Gastroesophageal sphincter (tissue), 4 donors: ENCODE data around the gene DHCR24. TPM values are rescaled to one million over a fixed set of nuclear protein-coding genes. Genes with fewer than 3 reads are reported as not detected.
"Not testable (repeated sequence)": the region's sequence is repeated elsewhere in the genome, so short reads cannot be mapped to it uniquely, and the experiment has no call there.

Experiments used
- ATAC-seq: fragments of 150-250 bp; one replicate; pipeline ENCODE4 v1.9.1; 2016; ENCODE audit warnings: mild to moderate bottlenecking, moderate library complexity
- H3K27ac ChIP-seq, 4 donors: fragments of 200-600 bp; sonication (generic) in 3 of 4; 1 replicate in 3 of 4; 2 replicates in 1 of 4; pipeline ENCODE4 v1.5.1; 2016 to 2019
- H3K27me3 ChIP-seq: fragments of 200-600 bp; sonication (generic); one replicate; pipeline ENCODE4 v1.5.1; 2019
- H3K36me3 ChIP-seq, 2 donors: fragments of 200-600 bp; sonication (generic); one replicate each; pipeline ENCODE4 v1.5.1; 2019; ENCODE audit warnings: control low read depth in 1 of 2
- H3K4me1 ChIP-seq, 3 donors: fragments of 200-600 bp; sonication (generic); 1 replicate in 2 of 3; 2 replicates in 1 of 3; pipeline ENCODE4 v1.5.1; 2016 to 2019; ENCODE audit warnings: control low read depth in 2 of 3
- H3K4me3 ChIP-seq, 2 donors: fragments of 200-600 bp; sonication (generic); one replicate each; pipeline ENCODE4 v1.5.1; 2019; ENCODE audit warnings: mild to moderate bottlenecking in 1 of 2, moderate library complexity in 1 of 2
- H3K9me3 ChIP-seq, 3 donors: fragments of 200-600 bp; sonication (generic); one replicate each; pipeline ENCODE4 v1.5.1; 2017 to 2019; ENCODE audit warnings: control low read depth in 2 of 3
- EP300 ChIP-seq: sonication (generic); formaldehyde crosslinking; IDR thresholded peaks from one replicate; pipeline ENCODE4 v1.6.1; 2017; ENCODE audit warnings: antibody characterized with exemption, mild to moderate bottlenecking
- POLR2A ChIP-seq, 2 donors: fragments of 450-650 bp; IDR thresholded peaks; one replicate each; pipeline ENCODE4 v1.6.1; 2017; ENCODE audit warnings: antibody characterized with exemption in 2 of 2, mild to moderate bottlenecking in 2 of 2, moderate library complexity in 1 of 2
- POLR2AphosphoS5 ChIP-seq: sonication (generic); formaldehyde crosslinking; IDR thresholded peaks from one replicate; pipeline ENCODE4 v1.6.1; 2017; ENCODE audit warnings: antibody characterized with exemption
- WGBS, 2 donors: methylation state at CpG; one replicate each; pipeline ENCODE4 v1.1.5; 2018; ENCODE audit warnings: low coverage in 1 of 2; 5-methylcytosine and 5-hydroxymethylcytosine counted together
- total RNA-seq, 4 donors: library from RNA; depleted of rRNA; stranded (reverse); fragments of >200 nt; gene quantifications; one replicate each; pipeline ENCODE4 v1.1.0, GENCODE V29; 2016
- TF ChIP-seq, protein P1 (sequence below), 4 experiments: fragments of 200-600 bp in 2 of 4; fragments of 450-650 bp in 2 of 4; sonication (generic) in 1 of 4; IDR thresholded peaks; one replicate each; pipeline ENCODE4 v1.5.1; 2017 to 2019; ENCODE audit warnings: antibody characterized with exemption in 4 of 4, mild to moderate bottlenecking in 2 of 4, moderate library complexity in 2 of 4

The DHCR24 gene
- total RNA-seq = 10 to 100 TPM in 3 of 4 donors, 1 to 10 TPM in 1; 7.9 to 31.9 (median 15.9) TPM

DNA sequence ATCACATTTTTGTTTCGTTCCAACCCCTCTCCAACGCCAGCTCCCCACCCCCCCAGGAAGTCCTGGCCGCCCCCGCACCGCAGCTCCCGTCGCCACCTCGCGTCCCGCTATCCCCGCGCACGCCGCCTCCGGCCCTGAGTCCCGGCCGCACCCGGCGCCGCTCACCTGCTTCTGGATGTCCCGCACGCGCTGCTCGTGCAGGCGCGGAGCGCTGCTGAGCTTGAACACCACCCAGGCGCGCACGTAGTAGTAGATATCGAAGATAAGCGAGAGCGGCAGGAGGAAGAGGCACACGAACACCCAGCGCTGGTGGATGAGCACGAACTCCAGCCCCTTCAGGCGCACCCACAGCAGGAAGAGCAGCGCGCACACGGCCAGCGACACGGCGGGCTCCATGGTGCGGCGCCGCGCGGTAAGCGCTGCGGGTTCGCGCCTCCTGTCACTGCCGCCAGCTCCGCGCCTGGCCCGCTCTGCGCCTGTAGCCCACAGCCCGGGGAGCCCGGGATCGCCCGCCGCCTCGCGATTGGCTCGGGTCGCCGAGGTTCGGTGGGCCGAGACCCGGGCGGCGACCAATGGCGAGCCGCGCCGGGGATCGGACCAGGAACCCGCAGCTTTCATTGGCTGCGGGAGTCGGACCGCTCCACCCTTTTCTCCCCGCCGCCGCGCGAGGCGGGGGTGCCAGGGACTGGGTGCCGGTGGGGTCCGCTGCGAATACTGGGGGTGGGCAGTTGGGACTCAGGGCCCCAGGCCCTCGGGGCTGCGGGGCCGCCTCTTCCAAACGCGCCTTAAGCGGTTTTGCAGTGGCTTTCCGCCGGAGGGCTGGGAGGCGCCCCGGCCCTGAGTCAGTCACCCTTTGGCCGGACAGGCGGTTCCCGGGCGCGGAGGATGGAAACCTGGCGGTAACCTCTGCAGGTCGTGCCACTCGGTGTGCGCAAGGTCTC, at the start of gene DHCR24:
Gene DHCR24 (minus strand): TSS at position 472 of the 941 bp plus-strand sequence. CDS start 76 bp downstream, at position 396.
- peak within 1 kb of the TSS in 2 of 4 donors; percentile 57 to 61 for H3K27ac ChIP-seq
- H3K4me1 ChIP-seq = peaks cover 0 to 24% (median 6%) of the 10 kb centered on the region in 3 donors
- H3K9me3 ChIP-seq = no peaks in the 10 kb centered on the region
- peak; percentile 95 for ATAC-seq
- WGBS, 2 donors = no CpG with 5 or more reads among the region's 109 CpGs
- peak within 1 kb of the TSS; percentile 65 to 68 for H3K4me3 ChIP-seq
- TF ChIP-seq, protein P1, sequence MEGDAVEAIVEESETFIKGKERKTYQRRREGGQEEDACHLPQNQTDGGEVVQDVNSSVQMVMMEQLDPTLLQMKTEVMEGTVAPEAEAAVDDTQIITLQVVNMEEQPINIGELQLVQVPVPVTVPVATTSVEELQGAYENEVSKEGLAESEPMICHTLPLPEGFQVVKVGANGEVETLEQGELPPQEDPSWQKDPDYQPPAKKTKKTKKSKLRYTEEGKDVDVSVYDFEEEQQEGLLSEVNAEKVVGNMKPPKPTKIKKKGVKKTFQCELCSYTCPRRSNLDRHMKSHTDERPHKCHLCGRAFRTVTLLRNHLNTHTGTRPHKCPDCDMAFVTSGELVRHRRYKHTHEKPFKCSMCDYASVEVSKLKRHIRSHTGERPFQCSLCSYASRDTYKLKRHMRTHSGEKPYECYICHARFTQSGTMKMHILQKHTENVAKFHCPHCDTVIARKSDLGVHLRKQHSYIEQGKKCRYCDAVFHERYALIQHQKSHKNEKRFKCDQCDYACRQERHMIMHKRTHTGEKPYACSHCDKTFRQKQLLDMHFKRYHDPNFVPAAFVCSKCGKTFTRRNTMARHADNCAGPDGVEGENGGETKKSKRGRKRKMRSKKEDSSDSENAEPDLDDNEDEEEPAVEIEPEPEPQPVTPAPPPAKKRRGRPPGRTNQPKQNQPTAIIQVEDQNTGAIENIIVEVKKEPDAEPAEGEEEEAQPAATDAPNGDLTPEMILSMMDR (IDR thresholded peaks at IDR 0.05) = peak in 1 of 4 experiments; percentile 13
- no peak for TF ChIP-seq POLR2A (IDR thresholded peaks at IDR 0.05)
- peaks cover 4% of the 10 kb centered on the region for H3K27me3 ChIP-seq
- no peaks in the 10 kb centered on the region for H3K36me3 ChIP-seq

DNA sequence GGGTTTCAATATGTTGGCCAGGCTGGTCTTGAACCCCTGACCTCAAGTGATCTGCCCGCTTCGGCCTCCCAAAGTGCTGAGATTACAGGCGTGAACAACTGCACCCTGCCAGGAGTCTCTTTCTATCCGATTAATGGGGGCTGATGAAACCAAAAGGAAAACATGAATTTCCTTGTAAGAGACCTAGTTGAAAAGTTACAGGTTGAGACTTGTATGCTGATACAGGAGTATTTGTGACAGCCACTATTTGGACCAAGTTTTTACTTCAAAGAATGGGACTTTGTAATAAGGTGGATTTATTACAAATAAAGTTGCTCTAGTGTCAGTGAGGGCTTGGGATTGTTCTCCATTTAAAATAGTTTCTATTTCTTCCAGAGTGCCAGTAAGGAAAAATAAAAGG, 49.8 kb upstream of the DHCR24 start:
- 83% methylated on average over 2 to 4 of the region's 4 CpGs for WGBS, 2 donors
- Histone ChIP-seq H3K9me3 (no peaks in the 10 kb centered on the region), H3K36me3 (no peaks in the 10 kb centered on the region), H3K4me1 (no peaks in the 10 kb centered on the region), H3K4me3 (no peak overlapping the region), H3K27me3 (peaks cover 8% of the 10 kb centered on the region), H3K27ac (no peak overlapping the region)
- ATAC-seq = no peak
- no peak for TF ChIP-seq EP300
- TF ChIP-seq, protein P1 (IDR thresholded peaks at IDR 0.05) = no peak
- no peak for TF ChIP-seq POLR2AphosphoS5

- no peak overlapping the region for H3K27ac ChIP-seq
- no peaks in the 10 kb centered on the region for H3K36me3 ChIP-seq
- peaks cover 8% of the 10 kb centered on the region for H3K27me3 ChIP-seq
- H3K4me1 ChIP-seq = no peaks in the 10 kb centered on the region
- no peak for ATAC-seq
- TF ChIP-seq POLR2AphosphoS5 (no peak), EP300 (no peak), POLR2A (IDR thresholded peaks at IDR 0.05) (no peak)
- TF ChIP-seq, protein P1 (IDR thresholded peaks at IDR 0.05) = no peak
- no peaks in the 10 kb centered on the region for H3K9me3 ChIP-seq
- H3K4me3 ChIP-seq = no peak overlapping the region
Observed at GRCh38 chr1:54934869-54935268, 47.9 kb upstream of the DHCR24 start.

GRCh38 chr1:54934081-54934480, 47.1 kb upstream of the DHCR24 start:
- H3K27me3 ChIP-seq, H3K36me3 ChIP-seq, H3K4me3 ChIP-seq, ATAC-seq, H3K9me3 ChIP-seq, H3K4me1 ChIP-seq, H3K27ac ChIP-seq: not testable (repeated sequence)
- 91 to 93% methylated on average over 3 to 5 of the region's 6 CpGs for WGBS, 2 donors

DNA sequence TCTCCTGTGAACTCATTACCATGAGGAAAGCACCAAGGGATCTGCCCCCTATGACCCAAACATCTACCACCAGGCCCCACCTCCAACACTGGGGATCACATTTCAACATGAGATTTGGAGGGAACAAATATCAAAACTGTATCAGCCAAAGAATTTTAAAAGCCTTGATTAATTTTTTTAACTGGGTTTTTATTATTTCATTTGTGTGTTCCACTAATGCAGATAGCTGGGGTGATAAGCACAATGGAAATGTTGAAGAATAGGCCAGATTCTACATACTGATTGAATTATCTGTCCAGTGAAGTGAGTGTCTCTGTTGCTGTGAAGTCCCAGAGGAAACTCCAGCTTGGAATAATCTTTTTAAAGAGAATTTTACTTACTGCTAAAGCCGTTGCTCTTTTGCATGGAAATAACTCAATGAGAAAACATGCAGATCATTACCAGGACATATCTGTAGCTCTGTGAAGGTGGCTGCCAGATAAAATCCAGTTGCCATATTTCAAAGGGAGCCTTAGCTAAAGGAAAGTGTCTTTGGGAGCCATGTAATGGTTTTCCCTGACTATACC, 44.4 kb upstream of the DHCR24 start:
- Histone ChIP-seq H3K27me3 (peaks cover 3% of the 10 kb centered on the region), H3K4me1 (peaks cover 0 to 12% (median 0%) of the 10 kb centered on the region in 3 donors), H3K36me3 (no peaks in the 10 kb centered on the region), H3K9me3 (no peaks in the 10 kb centered on the region), H3K27ac (no peak overlapping the region), H3K4me3 (no peak overlapping the region)
- no peak for ATAC-seq
- 80 to 86% methylated on average over 1 of the region's 1 CpG for WGBS, 2 donors
- TF ChIP-seq POLR2A (IDR thresholded peaks at IDR 0.05) = no peak
- TF ChIP-seq EP300 = no peak
- no peak for TF ChIP-seq POLR2AphosphoS5
- TF ChIP-seq, protein P1 (IDR thresholded peaks at IDR 0.05) = no peak
